GM18907 (cell line): ENCODE measurements around the gene PPM1M.

Source experiments
- ATAC-seq: cut with Tn5 transposase; IDR thresholded peaks from one replicate; pipeline ENCODE4 v1.9.1; 2021; ENCODE audit warnings: mild to moderate bottlenecking, moderate library complexity; ENCODE audit not compliant: unreplicated experiment

PPM1M gene

DNA sequence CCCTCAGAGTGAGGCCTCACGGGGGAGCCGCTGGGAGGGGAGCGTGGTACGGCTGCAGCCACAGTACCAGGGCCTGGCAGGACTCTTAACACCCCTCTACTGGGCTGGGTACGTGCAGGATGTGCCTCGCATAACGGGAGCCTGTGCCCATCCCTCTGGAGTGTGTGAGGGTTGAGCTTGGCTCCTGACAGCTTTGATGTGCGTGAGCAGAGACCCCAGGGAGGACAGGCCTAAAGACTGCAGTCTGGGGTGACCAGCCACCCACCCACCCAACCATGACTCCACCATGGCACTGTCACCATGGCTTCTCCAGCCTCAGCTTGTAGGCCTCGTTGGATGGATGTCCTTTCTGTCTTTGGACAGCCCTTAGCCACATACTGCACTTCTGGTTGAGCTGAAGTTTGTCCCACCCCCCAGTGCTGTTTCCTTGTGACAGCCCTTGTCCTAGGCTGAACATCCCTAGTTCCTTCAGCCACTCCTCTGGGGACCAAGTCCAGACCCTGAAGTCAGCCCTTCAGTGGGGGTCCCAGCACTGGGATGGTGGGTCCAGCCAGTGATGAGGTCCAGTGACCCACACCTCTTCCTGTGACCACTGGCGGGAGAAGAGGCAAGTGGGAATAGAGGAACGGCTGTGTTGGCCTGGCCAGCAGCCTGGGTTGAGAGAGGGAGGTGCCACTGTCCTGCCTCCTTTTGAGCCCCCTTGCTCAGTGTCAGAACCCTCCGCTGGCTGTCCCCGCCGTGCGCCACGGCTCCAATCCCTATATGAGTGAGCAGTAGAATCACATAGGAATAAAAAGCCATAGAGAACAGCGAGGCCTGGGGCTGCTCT lies 48.1 kb downstream of the PPM1M start:
- no peak for ATAC-seq

DNA sequence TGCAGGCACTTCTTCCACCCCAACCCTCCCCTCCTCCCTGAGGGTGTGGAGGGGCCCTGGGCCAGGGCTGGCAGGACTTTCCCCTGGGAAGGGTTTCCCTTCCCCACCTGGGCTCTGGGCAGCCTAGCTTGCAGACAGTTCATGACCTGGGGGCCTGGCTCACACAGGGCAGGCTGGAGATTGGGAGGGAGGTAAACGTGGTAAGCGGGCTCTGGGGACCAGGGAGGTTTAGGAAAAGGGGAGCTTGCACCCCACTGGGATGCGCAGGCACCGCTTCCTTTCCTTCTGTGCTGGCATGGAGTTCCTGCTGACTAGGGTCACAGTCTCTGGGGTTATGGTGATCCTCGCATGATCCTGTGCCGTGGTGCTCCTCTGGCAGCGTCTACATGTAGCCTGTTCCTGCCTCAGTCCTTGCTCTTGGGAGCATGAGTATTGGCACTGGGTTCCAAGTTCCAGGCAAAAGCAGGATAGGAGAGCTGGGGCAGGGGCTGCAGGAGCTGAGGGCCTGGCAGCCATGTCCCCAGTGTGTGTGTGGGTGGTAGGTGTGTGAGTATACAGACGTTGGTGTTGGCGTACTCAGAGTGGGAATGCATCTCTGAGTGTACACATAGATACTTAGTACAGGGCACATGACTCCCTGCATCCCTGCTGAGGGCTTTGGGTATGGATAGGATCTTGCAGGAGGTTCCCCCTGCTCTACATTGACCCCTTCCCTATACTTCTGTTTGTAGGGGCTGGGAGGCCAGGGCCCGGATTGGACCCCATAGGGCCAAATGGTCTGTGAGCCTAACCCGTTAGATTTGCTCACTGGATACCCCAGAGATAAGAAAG lies 49.0 kb downstream of the PPM1M start:
- ATAC-seq, result no peak

- no peak for ATAC-seq
Measured at GRCh38 chr3:52295671-52296208, 50.2 kb downstream of the PPM1M start.

DNA sequence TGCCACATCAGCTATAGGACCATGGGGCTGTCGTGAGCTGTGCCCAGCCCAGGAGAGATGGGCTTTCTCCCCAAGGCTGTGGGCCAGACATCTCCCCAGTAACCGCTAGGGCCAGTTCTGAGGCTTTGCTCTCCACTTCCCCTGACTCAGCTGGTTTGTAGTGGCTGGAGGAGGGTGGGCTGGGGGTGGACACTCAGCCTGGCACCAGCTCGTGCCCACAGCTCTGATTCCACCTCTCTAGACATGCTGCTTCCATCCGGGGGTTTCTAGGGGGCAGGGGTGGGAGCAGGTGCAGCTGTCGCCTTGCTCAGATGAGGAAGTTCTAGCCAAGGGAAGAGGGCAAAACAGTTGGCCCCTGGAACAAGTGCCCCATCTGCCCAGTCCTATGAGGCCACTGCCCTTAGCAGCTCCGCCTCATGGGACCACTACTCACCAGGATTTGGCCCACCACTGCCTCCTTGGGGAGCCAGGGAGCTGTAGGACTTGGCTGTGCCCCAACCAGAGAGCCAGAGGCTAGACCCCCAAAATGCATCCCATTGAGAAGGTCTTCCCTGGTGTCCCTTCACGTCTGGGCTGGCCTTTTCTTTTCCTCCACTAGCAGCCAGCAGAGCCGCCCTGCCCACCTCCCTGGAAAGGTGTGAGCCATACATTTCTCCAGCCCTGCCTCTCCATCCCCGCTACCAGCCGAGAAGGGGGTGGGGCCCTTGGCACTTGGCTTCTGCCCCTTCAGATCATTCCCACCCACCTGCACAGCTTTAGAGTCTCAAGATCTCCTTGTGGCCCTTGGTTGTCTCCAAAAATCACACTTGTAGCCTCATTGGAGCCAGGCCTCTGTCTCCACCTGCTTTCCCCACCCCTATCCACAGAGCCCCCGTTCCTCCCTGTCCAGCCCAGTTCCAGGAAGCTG lies 51.9 kb downstream of the PPM1M start:
- ATAC-seq, result no peak

GRCh38 chr3:52298149-52299098 lies 52.9 kb downstream of the PPM1M start:
- no peak for ATAC-seq

- ATAC-seq, result no peak
Measured at GRCh38 chr3:52299247-52299878, 53.8 kb downstream of the PPM1M start.
